Natural killer cell (primary cell): ENCODE measurements around the gene TLL2. TPM values are rescaled to one million over a fixed set of nuclear protein-coding genes. Genes with fewer than 3 reads are reported as not detected.

Source experiments
- ATAC-seq, 3 donors: fragments of 150-1000 bp in 2 of 3; fragments of 200-7000 bp in 1 of 3; cut with Tn5 transposase; 1 replicate in 1 of 3; 2 replicates in 2 of 3; pipeline ENCODE4 v1.10.0; 2021; ENCODE audit warnings: mild to moderate bottlenecking in 2 of 3, moderate library complexity in 2 of 3
- DNase-seq, 2 donors: peaks; one replicate each; pipeline versions ENCODE4 v3.0.0 to v3.0.0-alpha.2; 2013 to 2021; ENCODE audit warnings: mixed read lengths in 1 of 2
- H3K27ac ChIP-seq: one replicate; pipeline ENCODE4 v1.5.1; 2013; ENCODE audit warnings: mild to moderate bottlenecking, low read length
- H3K27me3 ChIP-seq: one replicate; pipeline ENCODE4 v1.6.1; 2013; ENCODE audit warnings: low read length; ENCODE audit not compliant: control insufficient read depth, insufficient read depth
- H3K36me3 ChIP-seq: one replicate; pipeline ENCODE4 v1.6.1; 2013; ENCODE audit warnings: low read length; ENCODE audit not compliant: control insufficient read depth, insufficient read depth
- H3K4me1 ChIP-seq: one replicate; pipeline ENCODE4 v1.6.1; 2013; ENCODE audit warnings: low read length; ENCODE audit not compliant: control insufficient read depth, insufficient read depth
- H3K4me3 ChIP-seq: one replicate; pipeline ENCODE4 v1.5.1; 2013; ENCODE audit warnings: low read length
- H3K9me3 ChIP-seq: one replicate; pipeline ENCODE4 v1.6.1; 2013; ENCODE audit warnings: low read length; ENCODE audit not compliant: control insufficient read depth, insufficient read depth
- H3K27ac Mint-ChIP-seq, 2 donors: one replicate each; pipeline ENCODE4 v1.8.0; 2022; ENCODE audit warnings: mild to moderate bottlenecking in 2 of 2, mixed read lengths in 2 of 2, moderate library complexity in 1 of 2
- H3K27me3 Mint-ChIP-seq, 2 donors: one replicate each; pipeline ENCODE4 v1.8.0; 2022; ENCODE audit warnings: low read depth in 2 of 2, mixed read lengths in 2 of 2
- H3K36me3 Mint-ChIP-seq: one replicate; pipeline ENCODE4 v1.8.0; 2022; ENCODE audit warnings: mixed read lengths
- H3K4me1 Mint-ChIP-seq, 2 donors: one replicate each; pipeline ENCODE4 v1.8.0; 2022; ENCODE audit warnings: mixed read lengths in 2 of 2
- H3K4me3 Mint-ChIP-seq: one replicate; pipeline ENCODE4 v1.8.0; 2022; ENCODE audit warnings: mild to moderate bottlenecking, moderate library complexity, mixed read lengths
- H3K9me3 Mint-ChIP-seq, 2 donors: one replicate each; pipeline ENCODE4 v1.8.0; 2022; ENCODE audit warnings: mixed read lengths in 2 of 2
- CTCF ChIP-seq: fragments of 200-600 bp; IDR thresholded peaks from one replicate; pipeline ENCODE4 v1.8.0; 2022; ENCODE audit warnings: antibody characterized with exemption
- WGBS: methylation state at CpG from one replicate; pipeline ENCODE4 v1.1.7; 2013; ENCODE audit warnings: missing lambda C conversion rate; ENCODE audit not compliant: insufficient coverage; 5-methylcytosine and 5-hydroxymethylcytosine counted together
- intact Hi-C: fragments of 100-400 bp; cut with micrococcal nuclease; formaldehyde crosslinking; loops from one replicate; pipeline ENCODE4 v1.14.2; 2022
- total RNA-seq, 4 donors: library from RNA; stranded (reverse); fragments of 120-200 nt in 1 of 4; gene quantifications; one replicate each; pipeline versions ENCODE4 v1.2.3 to v1.2.4, GENCODE V29; 2013 to 2022

The TLL2 gene
- total RNA-seq, 3 donors from 2014 or later (not counting 1 experiment from before 2014, with no cell fraction given), result not detected

- no peaks in the 10 kb centered on the region for H3K27me3 ChIP-seq
- H3K9me3 ChIP-seq, result no peaks in the 10 kb centered on the region
- H3K27ac Mint-ChIP-seq, result no peak overlapping the region
- H3K36me3 ChIP-seq, result no peaks in the 10 kb centered on the region
- H3K27ac ChIP-seq, result no peak overlapping the region
- H3K27me3 Mint-ChIP-seq, result peaks cover 18 to 19% of the 10 kb centered on the region in 2 donors
- no peaks in the 10 kb centered on the region for H3K4me1 Mint-ChIP-seq
- no peaks in the 10 kb centered on the region for H3K36me3 Mint-ChIP-seq
- no peak for ATAC-seq
- no peaks in the 10 kb centered on the region for H3K9me3 Mint-ChIP-seq
- no peak overlapping the region for H3K4me3 ChIP-seq
- TF ChIP-seq CTCF, result no peak
- intact Hi-C loops, result no loop called here
- WGBS, result 85% methylated on average over 15 of the region's 15 CpGs
- DNase-seq, result no peak
- H3K4me1 ChIP-seq, result no peaks in the 10 kb centered on the region
- no peak overlapping the region for H3K4me3 Mint-ChIP-seq
Observed at GRCh38 chr10:96448021-96448457, 65.7 kb downstream of the TLL2 start.

- Mint-ChIP-seq H3K27ac (no peak overlapping the region), H3K9me3 (no peaks in the 10 kb centered on the region), H3K36me3 (no peaks in the 10 kb centered on the region), H3K4me1 (no peaks in the 10 kb centered on the region), H3K27me3 (peaks cover 18 to 19% of the 10 kb centered on the region in 2 donors), H3K4me3 (no peak overlapping the region)
- Histone ChIP-seq H3K27me3 (no peaks in the 10 kb centered on the region), H3K4me3 (no peak overlapping the region), H3K36me3 (no peaks in the 10 kb centered on the region), H3K4me1 (no peaks in the 10 kb centered on the region), H3K9me3 (no peaks in the 10 kb centered on the region), H3K27ac (no peak overlapping the region)
- TF ChIP-seq CTCF, result no peak
- intact Hi-C loops, result no loop called here
- WGBS, result 83% methylated on average over 10 of the region's 10 CpGs
- ATAC-seq, result no peak
- no peak for DNase-seq
Observed at GRCh38 chr10:96446966-96447596, 66.6 kb downstream of the TLL2 start.

GRCh38 chr10:96441987-96442643 lies 71.6 kb downstream of the TLL2 start:
- no peak overlapping the region for H3K4me3 Mint-ChIP-seq
- no peak for ATAC-seq
- no peak for TF ChIP-seq CTCF
- H3K27me3 ChIP-seq, result no peaks in the 10 kb centered on the region
- H3K4me1 ChIP-seq, result no peaks in the 10 kb centered on the region
- no peak overlapping the region for H3K27ac Mint-ChIP-seq
- intact Hi-C loops, result no loop called here
- H3K27me3 Mint-ChIP-seq, result peaks cover 4 to 28% of the 10 kb centered on the region in 2 donors
- no peak for DNase-seq
- H3K36me3 ChIP-seq, result no peaks in the 10 kb centered on the region
- H3K9me3 ChIP-seq, result no peaks in the 10 kb centered on the region
- WGBS, result 84% methylated on average over 13 of the region's 13 CpGs
- H3K27ac ChIP-seq, result no peak overlapping the region
- no peaks in the 10 kb centered on the region for H3K9me3 Mint-ChIP-seq
- H3K36me3 Mint-ChIP-seq, result no peaks in the 10 kb centered on the region
- no peak overlapping the region for H3K4me3 ChIP-seq
- no peaks in the 10 kb centered on the region for H3K4me1 Mint-ChIP-seq
